HG03095 (cell line): ENCODE results near the gene ENTREP3.

Source experiments
- ATAC-seq: cut with Tn5 transposase; IDR thresholded peaks from one replicate; pipeline ENCODE4 v1.9.1; 2021; ENCODE audit warnings: moderate library complexity; ENCODE audit not compliant: unreplicated experiment

ENTREP3 gene

GRCh38 chr1:155202731-155203515 lies 52.4 kb downstream of the ENTREP3 start:
- ATAC-seq = no peak

- no peak for ATAC-seq
Measured at GRCh38 chr1:155202198-155202597, 53.1 kb downstream of the ENTREP3 start.

- ATAC-seq = no peak
Measured at GRCh38 chr1:155200920-155201319, 54.4 kb downstream of the ENTREP3 start.

GRCh38 chr1:155199792-155200191 lies 55.5 kb downstream of the ENTREP3 start:
- ATAC-seq = no peak

- ATAC-seq = no peak
Measured at GRCh38 chr1:155198547-155198906, 56.8 kb downstream of the ENTREP3 start.

GRCh38 chr1:155197901-155198546 lies 57.3 kb downstream of the ENTREP3 start:
- ATAC-seq = no peak
